Progenitor cell of endocrine pancreas (in vitro differentiated cells): Measurements from ENCODE around the gene CELA2A. TPM values are rescaled to one million over a fixed set of nuclear protein-coding genes. Genes with fewer than 3 reads are reported as not detected.
"Not testable (repeated sequence)": the region's sequence is repeated elsewhere in the genome, so short reads cannot be mapped to it uniquely, and the experiment has no call there.

Experiments used
- DNase-seq: peaks from one replicate; pipeline ENCODE4 v3.0.0; 2021; ENCODE audit warnings: low spot score; ENCODE audit not compliant: unreplicated experiment
- H3K27ac Mint-ChIP-seq: 2 replicates; pipeline ENCODE4 v1.8.0; 2021; ENCODE audit warnings: mild to moderate bottlenecking, moderate library complexity, mixed read lengths
- H3K27me3 Mint-ChIP-seq: 2 replicates; pipeline ENCODE4 v1.8.0; 2021; ENCODE audit warnings: mixed read lengths
- H3K36me3 Mint-ChIP-seq: 2 replicates; pipeline ENCODE4 v1.8.0; 2022; ENCODE audit warnings: mixed read lengths; ENCODE audit not compliant: insufficient read depth
- H3K4me1 Mint-ChIP-seq: 2 replicates; pipeline ENCODE4 v1.8.0; 2021; ENCODE audit warnings: low read depth, mixed read lengths
- H3K4me3 Mint-ChIP-seq: 2 replicates; pipeline ENCODE4 v1.8.0; 2021; ENCODE audit warnings: low read depth, mild to moderate bottlenecking, moderate library complexity, mixed read lengths
- H3K9me3 Mint-ChIP-seq: 2 replicates; pipeline ENCODE4 v1.8.0; 2021; ENCODE audit warnings: low read depth, mixed read lengths
- CTCF ChIP-seq: fragments of 200-600 bp; sonication (generic); IDR thresholded peaks from one replicate; pipeline ENCODE4 v1.5.0; 2021; ENCODE audit warnings: antibody characterized with exemption, mild to moderate bottlenecking; ENCODE audit not compliant: unreplicated experiment
- total RNA-seq: library from RNA; stranded (reverse); gene quantifications from 2 replicates; pipeline ENCODE4 v1.2.1, GENCODE V29; 2021

Gene CELA2A
- total RNA-seq, 1 donor from 2014 or later, result not detected

- Mint-ChIP-seq H3K36me3 (no peaks in the 10 kb centered on the region), H3K27me3 (no peaks in the 10 kb centered on the region), H3K9me3 (no peaks in the 10 kb centered on the region), H3K4me3 (no peak overlapping the region), H3K4me1 (peaks cover 4% of the 10 kb centered on the region), H3K27ac (no peak overlapping the region)
- no peak for DNase-seq
- no peak for TF ChIP-seq CTCF
Measured at GRCh38 chr1:15468145-15468544, 11.6 kb downstream of the CELA2A start.

GRCh38 chr1:15469361-15469760 lies 12.8 kb downstream of the CELA2A start:
- no peak for DNase-seq
- no peak for TF ChIP-seq CTCF
- no peaks in the 10 kb centered on the region for H3K36me3 Mint-ChIP-seq
- H3K9me3 Mint-ChIP-seq, result no peaks in the 10 kb centered on the region
- H3K4me3 Mint-ChIP-seq, result no peak overlapping the region
- H3K4me1 Mint-ChIP-seq, result no peaks in the 10 kb centered on the region
- H3K27ac Mint-ChIP-seq, result no peak overlapping the region
- no peaks in the 10 kb centered on the region for H3K27me3 Mint-ChIP-seq

- not testable (repeated sequence) for DNase-seq, H3K36me3 Mint-ChIP-seq, H3K4me3 Mint-ChIP-seq, H3K27me3 Mint-ChIP-seq, H3K9me3 Mint-ChIP-seq, H3K27ac Mint-ChIP-seq, H3K4me1 Mint-ChIP-seq
Measured at GRCh38 chr1:15469821-15470448, 13.4 kb downstream of the CELA2A start.

- not testable (repeated sequence) for H3K4me3 Mint-ChIP-seq, H3K27ac Mint-ChIP-seq, H3K27me3 Mint-ChIP-seq, DNase-seq, H3K36me3 Mint-ChIP-seq, H3K9me3 Mint-ChIP-seq, H3K4me1 Mint-ChIP-seq
Measured at GRCh38 chr1:15471067-15471466, 14.5 kb downstream of the CELA2A start.

- DNase-seq, H3K36me3 Mint-ChIP-seq, H3K27ac Mint-ChIP-seq, H3K27me3 Mint-ChIP-seq, H3K9me3 Mint-ChIP-seq, H3K4me3 Mint-ChIP-seq, H3K4me1 Mint-ChIP-seq: not testable (repeated sequence)
Measured at GRCh38 chr1:15471723-15472122, 15.2 kb downstream of the CELA2A start.

GRCh38 chr1:15472587-15472986 lies 16.1 kb downstream of the CELA2A start:
- H3K27me3 Mint-ChIP-seq, result no peaks in the 10 kb centered on the region
- no peak for TF ChIP-seq CTCF
- no peaks in the 10 kb centered on the region for H3K4me1 Mint-ChIP-seq
- DNase-seq, result no peak
- no peaks in the 10 kb centered on the region for H3K36me3 Mint-ChIP-seq
- no peak overlapping the region for H3K4me3 Mint-ChIP-seq
- H3K9me3 Mint-ChIP-seq, result no peaks in the 10 kb centered on the region
- H3K27ac Mint-ChIP-seq, result no peak overlapping the region

- Mint-ChIP-seq H3K4me1 (no peaks in the 10 kb centered on the region), H3K9me3 (no peaks in the 10 kb centered on the region), H3K36me3 (no peaks in the 10 kb centered on the region), H3K27me3 (no peaks in the 10 kb centered on the region), H3K27ac (peak within 1 kb of the TSS; percentile 45), H3K4me3 (no peak within 1 kb of the TSS)
- no peak for TF ChIP-seq CTCF
- no peak for DNase-seq
Measured at GRCh38 chr1:15475752-15476314, 19.3 kb downstream of the CELA2A start, which contains the start of gene CELA2B. Gene CELA2B (plus strand): TSS chr1:15476104. CDS start chr1:15476126, 22 bp downstream.
